Placental epithelial cell (primary cell): ENCODE data around the gene CEMP1. TPM values are rescaled to one million over a fixed set of nuclear protein-coding genes. Genes with fewer than 3 reads are reported as not detected.

Experiments
- small RNA-seq: library from RNA; depleted of rRNA; stranded (forward); fragments of <200 nt; gene quantifications from one replicate; pipeline ENCODE3, GENCODE V24; 2012
- total RNA-seq: library from RNA; depleted of rRNA; stranded (reverse); fragments of >200 nt; gene quantifications from 2 replicates; pipeline ENCODE4 v1.2.3, GENCODE V29; 2012

The CEMP1 gene
- 0.33 and 0.79 TPM in 2 replicates for total RNA-seq

GRCh38 chr16:2531371-2531695, at the start of gene CEMP1:
CEMP1 (minus strand) TSS chr16:2531408; CDS start chr16:2531073, 335 bp downstream.

GRCh38 chr16:2537451-2538379, 6.5 kb upstream of the CEMP1 start, which contains the start of gene PDPK1:
PDPK1 (plus strand) TSS chr16:2538021; CDS start chr16:2538113, 92 bp downstream.

GRCh38 chr16:2520097-2520783, 11.0 kb downstream of the CEMP1 start, which contains the start of gene AMDHD2:
AMDHD2 (plus strand) TSS chr16:2520371; CDS start chr16:2520459, 88 bp downstream.

GRCh38 chr16:2513405-2514332, 17.5 kb downstream of the CEMP1 start, which contains the start of gene ATP6V0C:
ATP6V0C (plus strand) TSS chr16:2513952; CDS start chr16:2514104, 152 bp downstream.

Small RNA genes lying within 50 kb of the gene (small RNA-seq; reads per million reads assigned to genes)
- gene AC093525.1 (not detected), gene MIR3178 (not detected)

Other genes with a start within 250 kb of the CEMP1 start
- under 0.01 TPM in 2 replicates for gene ABCA3, start 190.7 kb downstream of the CEMP1 start, total RNA-seq
- gene CCNF, start 102.0 kb downstream of the CEMP1 start, total RNA-seq: 15.7 and 16.1 TPM in 2 replicates
- 3.9 and 8.7 TPM in 2 replicates for gene TEDC2, start 71.3 kb downstream of the CEMP1 start, total RNA-seq
- gene NTN3, start 60.1 kb downstream of the CEMP1 start, total RNA-seq: 0.11 and 1.6 TPM in 2 replicates
- 6.3 and 8.8 TPM in 2 replicates for gene TBC1D24, start 56.3 kb downstream of the CEMP1 start, total RNA-seq
- 16.9 and 50.8 TPM in 2 replicates for gene ATP6V0C, start 17.5 kb downstream of the CEMP1 start, total RNA-seq
- gene AMDHD2, start 11.0 kb downstream of the CEMP1 start, total RNA-seq: 37.3 and 54.2 TPM in 2 replicates
- 32.2 and 34.6 TPM in 2 replicates for gene PDPK1, start 6.6 kb upstream of the CEMP1 start, total RNA-seq
- 14.9 and 24.2 TPM in 2 replicates for gene KCTD5, start 151.1 kb upstream of the CEMP1 start, total RNA-seq
- 1.6 TPM in 2 replicates for gene PRSS27, start 188.8 kb upstream of the CEMP1 start, total RNA-seq
- gene SRRM2, start 221.2 kb upstream of the CEMP1 start, total RNA-seq: 58.1 and 106 TPM in 2 replicates
- 216 and 341 TPM in 2 replicates for gene ELOB, start 245.9 kb upstream of the CEMP1 start, total RNA-seq